Activated CD8-positive, alpha-beta memory T cell treated with anti-CD3 and anti-CD28 coated beads, Interleukin-2, amount 50 U/mL, for 4 hours (primary cell): ENCODE data around the gene LSAMP.
"Not testable (repeated sequence)": the region's sequence is repeated elsewhere in the genome, so short reads cannot be mapped to it uniquely, and the experiment has no call there.

Experiments used
- DNase-seq: peaks from one replicate; pipeline ENCODE4 v3.0.0-alpha.2; 2020

The LSAMP gene

DNA sequence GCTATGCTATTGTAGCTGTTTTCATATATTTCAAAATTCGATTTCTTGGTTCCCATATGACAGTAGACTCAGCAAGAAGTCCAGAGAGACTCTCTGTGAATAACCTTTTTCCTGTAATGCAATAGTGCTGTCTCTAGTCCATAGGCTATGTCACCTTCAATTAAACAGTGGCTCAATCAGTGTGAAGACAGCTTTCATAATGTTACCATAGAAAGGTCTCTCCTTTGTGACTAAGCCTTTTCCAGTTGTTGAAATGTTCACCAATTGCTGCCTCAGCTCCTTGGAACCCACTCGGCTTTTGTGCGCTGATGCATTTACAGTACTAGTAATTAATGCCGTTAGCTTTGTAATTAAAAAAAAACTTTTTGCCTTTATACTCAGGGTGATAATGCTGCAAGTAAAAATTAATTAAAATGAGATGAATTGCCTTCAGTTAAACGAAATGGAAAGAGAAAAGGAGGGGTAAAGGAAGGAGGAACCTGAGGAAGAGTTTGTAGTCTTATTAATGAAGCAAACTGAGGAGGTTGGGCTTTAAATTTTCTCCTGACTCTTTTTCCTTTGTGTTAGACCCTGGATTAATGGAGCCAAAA lies 214.8 kb downstream of the LSAMP start:
- no peak for DNase-seq

DNA sequence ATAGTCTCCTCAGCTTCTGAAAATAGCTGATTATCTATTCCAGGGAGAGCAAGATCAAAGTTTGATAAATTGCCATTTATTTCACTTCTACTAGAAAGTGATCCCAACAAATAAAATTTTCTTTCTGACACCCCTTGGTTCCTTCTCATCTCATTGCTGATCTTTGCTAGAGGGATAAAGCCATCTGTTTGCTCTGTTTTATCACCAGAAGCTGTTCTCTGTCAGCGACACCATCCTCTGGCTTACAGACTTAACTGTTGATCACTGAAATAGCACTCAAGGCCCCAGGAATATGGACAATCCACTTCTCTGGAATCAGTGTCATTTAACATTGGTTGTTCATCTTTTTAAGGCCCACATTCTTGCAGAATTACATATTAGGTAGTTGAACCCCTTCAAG lies 219.0 kb downstream of the LSAMP start:
- DNase-seq = no peak

DNA sequence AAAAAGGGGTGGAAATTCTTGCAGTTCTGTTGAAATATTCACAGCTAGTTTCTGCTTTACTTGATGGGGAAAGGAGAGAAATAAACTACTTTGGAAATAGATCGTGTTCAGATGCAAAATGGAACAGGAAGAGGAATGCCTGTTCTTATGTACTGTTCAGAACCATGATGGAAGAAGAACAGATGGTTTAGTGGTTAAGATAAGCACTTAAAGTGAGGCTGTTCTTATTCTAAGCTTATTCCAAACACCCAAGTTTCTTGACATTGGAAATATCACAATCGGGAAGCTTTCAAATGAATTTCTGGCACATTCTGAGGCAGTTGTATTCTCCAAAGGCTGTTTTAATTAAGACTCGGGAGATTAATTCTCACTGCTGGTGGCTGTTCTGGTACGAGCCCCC lies 228.5 kb downstream of the LSAMP start:
- no peak for DNase-seq

DNA sequence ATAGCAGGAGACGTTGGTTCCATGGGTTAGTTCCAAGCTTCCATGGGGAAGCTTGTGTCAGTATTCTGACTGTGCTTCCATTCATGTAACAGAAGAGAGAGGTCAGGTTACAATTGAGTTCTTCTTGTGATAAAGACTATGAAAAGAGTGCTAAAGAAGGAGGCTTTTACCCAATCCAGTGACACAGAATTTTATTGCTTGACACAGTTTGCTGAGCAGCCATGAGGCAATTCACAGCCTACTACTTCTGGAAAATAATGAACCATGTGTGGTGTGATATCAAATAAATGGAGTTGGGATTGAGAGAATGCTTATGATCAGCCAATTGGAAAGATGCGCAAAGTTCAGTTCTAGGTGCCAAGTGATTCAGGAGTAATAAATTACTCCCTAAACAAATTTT lies 233.4 kb downstream of the LSAMP start:
- DNase-seq = no peak

DNA sequence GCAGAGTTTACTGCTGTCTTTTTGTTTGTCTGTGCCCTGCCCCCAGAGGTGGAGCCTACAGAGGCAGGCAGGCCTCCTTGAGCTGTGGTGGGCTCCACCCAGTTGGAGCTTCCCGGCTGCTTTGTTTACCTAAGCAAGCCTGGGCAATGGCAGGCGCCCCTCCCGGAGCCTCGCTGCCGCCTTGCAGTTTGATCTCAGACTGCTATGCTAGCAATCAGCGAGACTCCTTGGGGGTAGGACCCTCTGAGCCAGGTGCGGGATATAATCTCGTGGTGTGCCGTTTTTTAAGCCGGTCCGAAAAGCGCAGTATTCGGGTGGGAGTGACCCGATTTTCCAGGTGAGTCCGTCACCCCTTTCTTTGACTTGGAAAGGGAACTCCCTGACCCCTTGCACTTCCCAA lies 236.5 kb downstream of the LSAMP start:
- DNase-seq = not testable (repeated sequence)

DNA sequence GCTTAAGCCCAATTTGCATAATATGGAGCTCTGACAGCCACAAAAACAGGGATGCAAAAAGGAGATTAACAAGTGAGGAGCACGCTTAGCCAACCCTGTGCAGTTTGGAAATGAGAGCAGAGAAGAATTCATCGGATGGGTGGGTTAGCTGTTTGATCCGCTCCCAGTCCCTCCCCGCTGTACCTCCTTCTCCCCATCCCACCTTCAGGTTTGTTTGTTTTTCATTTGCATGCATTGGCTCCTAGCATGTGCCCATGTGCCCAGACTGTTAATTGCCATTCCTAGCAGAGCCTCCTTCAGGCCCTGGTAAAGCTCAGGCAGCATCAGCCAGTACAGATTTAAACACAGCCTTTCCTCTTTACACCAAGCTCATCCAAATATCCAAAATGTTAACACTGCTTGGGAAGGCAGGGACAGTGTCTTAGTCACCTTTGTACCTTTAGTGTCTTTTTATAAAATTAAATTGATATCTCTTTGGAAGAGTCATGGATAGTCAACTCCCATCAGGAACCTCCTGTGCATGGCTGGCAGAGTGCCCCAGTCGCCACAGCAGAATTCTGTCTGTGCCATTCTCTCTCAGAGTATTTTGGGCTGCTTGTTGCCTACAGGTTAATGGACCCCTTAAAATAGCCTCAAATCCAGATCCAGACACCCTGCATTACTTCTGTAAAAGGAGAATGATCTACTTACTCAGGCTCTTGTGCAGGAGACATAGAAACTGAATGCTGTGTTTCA lies 244.2 kb downstream of the LSAMP start:
- DNase-seq = no peak

DNA sequence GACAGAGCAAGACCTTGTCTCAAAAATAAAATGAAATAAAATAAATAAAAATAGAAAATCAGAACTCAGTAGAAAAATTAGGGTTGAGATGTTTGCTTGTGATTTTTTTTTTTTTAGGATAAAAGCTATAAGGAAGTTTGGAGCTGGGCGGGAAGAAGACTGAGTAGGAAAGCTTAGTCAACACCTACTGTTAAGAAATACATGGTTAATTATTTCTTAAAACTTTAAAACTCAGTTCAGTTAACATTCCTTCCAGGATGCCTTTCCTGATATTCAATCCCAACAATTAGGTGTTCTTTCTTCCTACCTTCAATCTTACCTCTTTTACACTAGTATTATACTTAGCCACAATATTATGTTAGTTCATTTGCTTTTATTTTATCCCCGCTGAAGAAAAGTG lies 246.2 kb downstream of the LSAMP start:
- no peak for DNase-seq

DNA sequence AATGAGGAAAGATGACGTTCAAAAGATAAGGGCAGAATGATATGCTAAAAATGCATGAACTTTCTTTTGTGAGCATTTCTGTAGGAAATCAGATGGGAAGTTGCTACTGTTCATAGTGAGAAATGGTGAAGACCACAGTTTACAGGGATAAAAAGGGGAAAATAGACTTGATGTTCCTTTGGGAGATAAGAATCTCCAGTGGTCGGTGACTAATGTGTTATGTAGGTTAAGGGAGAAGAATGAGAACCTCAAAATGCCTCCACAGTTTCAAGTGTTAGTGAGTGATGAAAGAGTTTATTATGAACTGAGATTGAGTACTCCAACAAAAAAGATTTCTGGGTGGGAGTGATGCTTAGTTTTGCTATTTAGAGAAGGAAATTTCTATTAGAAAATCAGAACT lies 247.2 kb downstream of the LSAMP start:
- no peak for DNase-seq

DNA sequence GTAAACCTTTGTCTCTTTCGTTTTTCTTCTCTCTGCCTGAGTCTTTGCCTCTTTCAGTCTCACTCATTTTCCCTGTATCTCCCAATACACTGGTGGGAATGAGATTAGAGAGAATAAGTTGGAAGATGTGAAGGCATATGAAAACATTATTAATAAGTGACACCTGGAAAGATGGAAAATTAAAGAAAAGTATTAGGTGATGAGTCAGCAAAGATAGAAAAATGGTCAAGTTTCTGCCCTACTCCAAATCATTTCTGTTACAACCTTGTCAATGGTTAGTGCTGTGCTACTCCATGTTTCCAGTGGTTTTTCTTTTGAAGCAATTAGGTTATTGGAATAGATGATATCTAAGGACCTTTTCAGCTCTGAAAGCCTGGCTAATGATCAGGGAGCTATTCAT lies 252.8 kb downstream of the LSAMP start:
- no peak for DNase-seq

DNA sequence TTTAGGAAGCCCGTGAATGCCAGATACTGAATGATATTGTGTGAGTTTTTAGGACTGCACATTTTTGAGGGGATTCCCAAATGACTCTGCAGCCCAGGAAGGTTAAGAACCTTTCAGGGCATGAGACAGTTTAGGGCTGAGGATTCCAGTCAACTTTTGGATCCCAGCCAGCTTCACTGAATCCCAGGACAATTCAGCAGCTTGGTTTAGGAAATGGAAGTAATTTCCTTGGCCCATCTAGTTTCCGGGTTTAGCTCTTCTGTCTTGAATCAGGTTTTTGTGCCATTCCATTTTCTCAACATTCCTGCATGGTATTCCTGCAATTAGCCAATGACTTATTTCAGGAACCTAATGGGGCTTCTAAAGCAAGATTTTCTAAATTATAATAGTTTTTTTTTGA lies 253.9 kb downstream of the LSAMP start:
- no peak for DNase-seq

DNA sequence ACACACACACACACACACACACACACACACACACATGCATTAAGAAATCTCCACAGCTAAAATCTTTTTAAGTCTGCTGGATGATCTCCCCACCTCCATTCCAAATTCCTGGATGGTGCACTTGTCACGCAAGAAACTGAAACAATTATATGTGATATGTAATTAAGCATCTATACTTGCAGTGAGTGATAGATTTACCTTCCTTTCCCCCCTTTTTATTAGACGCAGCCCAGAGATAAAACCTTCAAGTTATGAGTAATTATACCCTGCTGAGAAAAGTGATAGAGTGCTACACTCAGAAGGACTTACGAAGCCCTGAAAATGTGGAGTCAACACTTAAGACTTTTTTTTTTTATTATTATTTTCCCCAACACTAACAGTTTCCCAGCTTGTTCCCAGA lies 255.2 kb downstream of the LSAMP start:
- no peak for DNase-seq

DNA sequence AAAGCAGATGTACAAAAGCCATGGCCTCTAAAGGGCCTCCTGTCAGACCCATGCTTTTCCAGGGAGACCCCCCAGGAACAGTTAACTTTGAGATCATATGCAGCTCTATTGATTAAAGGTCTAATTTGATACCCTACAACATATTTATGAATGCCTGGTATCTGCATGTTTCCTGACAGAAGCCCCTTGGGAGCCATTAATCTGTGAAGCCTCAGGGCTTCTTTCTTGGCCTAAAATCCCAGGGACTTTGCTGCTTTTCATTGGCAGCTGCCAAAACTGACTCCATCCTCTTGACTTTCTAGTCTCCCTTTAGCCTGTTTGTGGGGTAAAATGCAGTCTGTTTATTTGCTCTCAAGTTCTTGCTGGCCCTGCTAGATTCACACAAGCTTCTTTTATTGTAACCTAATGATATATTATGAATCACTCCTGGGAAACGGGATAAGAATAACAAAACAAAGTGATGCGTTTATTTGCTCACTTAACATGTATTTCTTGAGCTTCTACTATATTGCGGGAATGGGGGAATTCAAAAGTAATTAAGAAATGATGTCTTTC lies 257.0 kb downstream of the LSAMP start:
- DNase-seq = no peak

DNA sequence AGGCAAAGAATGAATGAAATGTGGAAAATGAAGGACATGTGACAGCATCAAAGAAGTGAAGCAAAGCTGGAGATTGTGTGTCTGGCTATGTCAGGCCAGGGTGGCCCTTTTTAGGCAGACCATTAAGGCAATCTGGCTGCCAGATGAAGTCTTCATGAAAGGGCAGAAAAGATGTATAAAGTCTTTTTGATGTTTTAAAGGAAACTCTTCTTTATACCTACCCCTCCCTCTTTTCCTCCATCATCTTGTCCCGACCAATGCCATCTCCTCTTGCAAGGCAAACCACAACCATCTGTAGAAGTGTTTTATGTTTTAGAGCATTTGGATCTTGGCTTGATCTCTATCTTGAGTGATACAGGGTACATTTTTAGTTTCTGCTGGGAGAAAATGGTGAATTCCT lies 259.2 kb downstream of the LSAMP start:
- DNase-seq = no peak

DNA sequence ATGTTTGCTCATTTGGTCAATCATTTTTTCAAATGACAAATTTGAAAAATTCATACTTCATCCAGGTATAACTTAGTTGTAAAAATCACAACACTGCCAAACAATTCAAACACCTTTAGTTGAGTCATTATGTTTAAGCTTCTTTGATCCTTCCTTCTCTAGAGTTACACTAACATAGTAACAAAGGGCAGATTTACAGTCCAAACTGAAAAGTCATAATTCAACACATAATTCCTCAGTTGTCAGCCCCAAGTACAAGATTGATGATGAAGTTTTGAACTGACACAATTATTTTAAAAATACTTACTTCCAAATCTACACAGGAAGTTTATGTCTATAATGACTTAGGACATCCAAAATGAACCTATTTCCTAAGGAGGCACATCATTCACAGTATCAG lies 264.1 kb downstream of the LSAMP start:
- DNase-seq = no peak

DNA sequence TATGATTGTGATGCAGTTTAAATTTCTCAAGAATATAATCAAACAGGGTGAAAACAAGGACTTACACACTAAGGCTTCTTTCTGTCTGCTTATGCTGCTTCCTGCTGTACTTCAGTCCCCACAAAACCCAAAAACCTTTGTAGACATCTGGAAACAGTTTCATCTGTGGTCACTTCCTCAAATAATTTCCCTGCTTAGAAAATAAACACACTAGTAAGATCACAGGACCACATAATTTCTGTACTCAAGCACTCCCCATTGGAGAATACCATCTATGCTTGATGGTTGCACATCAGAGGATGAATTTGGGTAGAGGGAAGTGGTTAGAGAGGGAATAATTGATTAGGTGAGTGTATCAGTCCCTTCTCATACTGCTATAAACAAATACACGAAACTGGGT lies 266.2 kb downstream of the LSAMP start:
- DNase-seq = no peak

DNA sequence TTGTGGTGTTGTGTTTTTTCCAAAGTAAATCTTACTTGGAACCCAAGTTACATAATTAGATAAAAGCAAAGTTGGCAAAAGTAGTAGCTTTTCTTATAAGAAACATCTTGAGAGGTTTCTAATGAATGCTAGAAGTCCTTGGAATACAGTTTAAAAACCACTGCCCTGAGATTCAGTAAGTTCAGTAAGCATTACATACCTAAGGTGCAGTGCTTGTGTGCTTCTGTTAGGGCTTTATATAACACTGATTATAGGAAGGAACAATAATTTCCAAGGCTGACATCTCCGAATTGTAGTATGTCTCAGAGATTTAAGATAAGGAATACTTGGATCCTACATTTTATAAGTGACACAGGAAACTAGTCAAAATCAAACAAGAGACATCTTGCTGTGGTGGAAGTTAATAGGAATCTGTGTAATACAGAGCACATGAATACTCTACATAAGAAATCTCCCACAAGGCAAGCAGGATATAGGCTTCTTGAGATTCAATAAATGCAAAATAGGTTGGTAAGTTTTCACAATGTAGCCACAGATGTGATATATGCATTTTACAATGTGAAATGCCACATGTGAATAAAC lies 268.2 kb downstream of the LSAMP start:
- DNase-seq = no peak

DNA sequence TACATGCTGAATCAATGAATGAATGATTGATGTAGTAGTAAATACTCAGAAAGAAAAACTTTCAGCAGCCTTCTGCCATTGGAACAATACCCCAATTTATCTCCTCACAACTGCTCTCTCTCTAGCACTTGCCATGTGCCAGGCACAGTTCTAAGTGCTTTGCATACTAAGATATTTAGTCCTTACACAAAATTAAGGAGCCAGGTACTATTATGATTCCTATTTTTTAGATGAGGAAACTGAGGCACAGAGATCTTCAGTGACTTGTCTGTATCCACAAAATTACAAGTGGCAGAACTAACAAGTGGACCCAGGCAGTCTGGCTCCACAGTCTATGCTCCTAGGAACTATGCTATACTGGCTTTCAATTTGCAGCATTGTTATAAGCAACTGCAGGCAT lies 279.2 kb downstream of the LSAMP start:
- no peak for DNase-seq

DNA sequence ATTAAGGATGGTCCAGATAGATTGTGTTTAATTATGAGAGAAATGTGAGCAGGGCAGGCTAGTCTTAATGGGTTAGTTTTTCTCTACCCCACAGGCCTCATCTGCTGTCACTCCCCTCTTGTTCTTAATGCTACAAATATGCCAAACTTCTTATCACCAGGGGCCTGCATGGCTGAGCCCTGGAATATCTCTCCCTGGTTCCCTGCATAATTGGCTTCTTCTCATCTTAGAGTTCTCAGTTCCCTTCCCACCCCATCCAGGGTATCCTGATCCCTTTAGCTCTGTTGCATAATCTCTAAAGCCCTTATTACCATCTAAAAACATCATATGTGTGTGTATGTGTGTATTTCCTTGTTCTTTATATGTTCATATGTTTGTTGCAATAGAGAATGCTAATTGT lies 279.6 kb downstream of the LSAMP start:
- no peak for DNase-seq

DNA sequence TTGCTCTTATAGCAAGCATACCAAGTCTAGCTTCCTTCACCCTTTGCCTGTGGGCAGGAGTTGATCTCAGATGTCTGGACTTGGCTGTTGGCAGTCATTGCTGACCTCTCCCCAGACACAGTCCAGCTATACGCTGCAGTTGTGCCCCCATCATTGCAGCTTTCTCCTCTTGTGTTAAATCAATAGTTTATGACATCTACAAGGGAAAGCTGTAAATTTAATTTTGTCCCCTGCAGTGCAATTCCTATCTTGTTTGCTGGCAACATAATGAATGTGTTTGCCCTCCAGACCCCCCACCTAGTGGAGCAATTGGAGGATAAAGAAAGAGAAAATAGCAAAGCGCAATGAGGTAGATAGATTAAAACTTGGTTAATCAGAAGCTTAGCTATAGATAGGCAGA lies 280.2 kb downstream of the LSAMP start:
- no peak for DNase-seq

DNA sequence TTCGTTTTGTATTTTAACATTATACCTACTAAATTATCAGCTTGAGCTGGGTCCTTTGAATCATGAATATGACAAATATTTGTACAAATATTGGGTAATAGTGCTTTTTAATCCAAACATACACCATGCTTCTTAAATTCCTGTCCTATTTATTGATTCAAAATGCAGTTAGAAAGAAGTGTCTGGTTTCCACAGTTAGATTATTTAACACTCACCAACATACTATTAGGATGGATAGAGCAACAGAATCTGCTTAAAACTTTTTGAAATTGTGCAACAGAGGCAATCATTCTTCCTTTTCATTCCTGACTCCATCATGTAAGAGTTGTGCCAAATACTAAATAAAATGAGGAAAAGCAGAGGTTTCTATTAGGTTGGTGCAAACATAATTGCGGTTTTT lies 281.2 kb downstream of the LSAMP start:
- no peak for DNase-seq

DNA sequence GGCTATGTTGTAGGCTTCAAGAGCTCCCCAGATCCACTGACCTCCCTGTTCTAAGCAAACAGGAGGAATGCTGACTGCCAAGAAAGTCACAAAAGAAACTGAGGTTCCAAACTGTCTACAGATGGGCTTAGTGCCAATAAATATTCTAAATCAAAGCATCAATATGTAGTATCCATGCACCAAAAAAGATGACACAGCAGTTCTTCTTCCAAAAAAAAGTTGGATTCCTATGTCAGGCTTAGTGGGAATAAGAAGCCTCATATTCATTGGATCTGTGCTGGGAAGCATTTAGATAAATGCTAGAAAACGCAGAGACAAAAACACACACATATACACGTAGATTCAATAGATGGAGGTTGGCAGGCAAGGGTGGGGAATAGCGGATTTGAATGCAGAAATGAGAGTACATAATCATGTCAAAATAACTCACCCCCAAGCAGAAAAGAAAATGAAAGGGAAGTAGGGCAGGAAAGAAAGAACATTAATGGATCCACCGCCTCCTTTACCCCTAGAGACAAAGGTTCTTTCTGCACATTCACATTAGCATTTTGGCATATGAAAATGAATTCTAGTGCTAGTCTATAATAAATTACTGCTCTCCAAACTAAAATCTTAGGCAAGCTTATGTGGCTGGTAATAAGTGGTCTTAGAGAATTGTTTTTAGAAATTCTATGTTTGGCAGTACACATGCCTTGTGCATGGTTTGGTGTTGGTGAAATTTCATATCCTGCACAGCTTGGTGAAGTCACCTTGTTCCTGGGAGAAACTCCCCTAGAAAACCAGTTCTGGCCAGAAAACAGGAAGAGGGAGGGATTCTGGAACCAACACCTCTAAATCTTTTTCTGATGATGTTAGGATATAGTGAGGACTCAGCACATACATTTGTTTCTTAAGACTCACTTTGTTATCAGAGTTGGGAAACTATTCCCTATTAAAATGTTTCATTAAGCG lies 283.4 kb downstream of the LSAMP start:
- no peak for DNase-seq

DNA sequence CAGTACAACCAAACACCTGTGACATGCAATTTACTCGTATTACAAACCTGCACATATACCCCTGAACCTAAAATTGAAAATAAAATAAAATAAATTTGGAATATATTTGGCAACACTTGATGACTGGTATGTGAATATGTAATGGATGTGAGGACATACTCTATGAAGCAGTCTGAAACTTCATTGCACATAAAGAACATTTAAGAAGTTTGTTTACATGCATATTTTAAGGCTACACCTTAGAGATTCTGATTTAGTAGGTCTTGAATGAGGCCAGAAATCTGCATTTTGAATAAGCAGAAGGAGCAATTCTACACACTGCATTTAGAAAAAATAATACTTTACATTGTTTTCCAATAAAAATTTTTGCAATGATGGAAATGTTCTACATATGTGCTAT lies 284.7 kb downstream of the LSAMP start:
- DNase-seq = no peak

DNA sequence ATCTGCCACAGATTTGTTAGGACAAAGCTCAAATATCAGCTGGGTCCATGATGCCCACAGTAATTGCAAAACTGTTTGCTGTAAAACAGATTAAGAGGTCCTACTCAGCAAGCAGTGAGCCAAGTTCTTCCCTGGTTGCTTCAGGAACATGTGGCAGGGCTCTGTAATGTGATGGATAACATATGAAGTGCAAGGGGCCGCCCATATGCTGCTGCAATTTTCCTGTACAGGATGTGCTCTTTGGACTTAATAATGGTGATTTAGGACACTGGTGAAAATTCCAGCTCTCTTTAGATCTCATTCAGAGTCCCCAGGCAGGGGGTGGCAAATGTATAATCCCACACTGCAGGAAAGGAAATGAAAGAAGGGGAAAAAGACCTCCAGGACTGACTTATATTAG lies 289.4 kb downstream of the LSAMP start:
- no peak for DNase-seq
